GM12872 (cell line): ENCODE data around the gene SOAT1.

Experiments used
- TF ChIP-seq, protein P1 (sequence below): IDR thresholded peaks from 3 replicates; pipeline ENCODE4 v1.5.1; 2011; ENCODE audit warnings: low read depth, mild to moderate bottlenecking, low read length, moderate library complexity; ENCODE audit not compliant: insufficient read depth

Gene SOAT1

DNA sequence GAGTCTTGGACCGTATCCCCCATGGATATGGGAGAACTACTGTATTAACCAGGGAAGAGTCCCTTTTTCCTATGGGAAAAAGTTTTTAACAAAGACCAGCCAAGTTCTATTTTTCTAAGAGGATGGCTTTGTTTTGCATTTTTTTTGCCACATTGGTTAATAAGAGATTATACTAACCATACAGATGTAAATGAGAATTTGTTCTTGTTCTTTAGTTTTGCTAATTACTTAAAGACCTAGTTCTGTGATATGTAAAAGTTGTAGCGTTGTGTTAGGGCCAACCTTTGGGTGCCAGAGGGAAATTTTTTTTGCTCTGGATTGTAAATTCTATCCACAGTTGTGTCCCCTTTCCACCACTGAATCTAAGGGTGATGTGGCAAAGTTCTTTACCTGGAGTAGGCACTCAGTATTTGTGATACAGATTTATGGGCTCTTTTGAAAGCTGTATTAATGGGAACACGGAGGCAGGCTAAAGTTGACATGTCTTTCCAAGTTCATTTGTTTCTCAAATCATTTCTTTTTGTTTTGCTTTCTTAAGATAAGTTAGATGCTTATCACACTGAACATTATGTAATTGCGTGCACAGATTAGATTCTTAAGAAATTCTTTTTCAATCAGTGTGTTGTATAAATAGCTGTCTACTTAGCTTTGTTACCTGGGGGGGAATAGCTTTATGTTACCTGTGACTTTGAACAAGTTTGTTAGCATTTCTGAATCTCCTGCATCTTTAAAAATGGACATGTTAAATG, 2.9 kb downstream of the SOAT1 start:
- TF ChIP-seq, protein P1, sequence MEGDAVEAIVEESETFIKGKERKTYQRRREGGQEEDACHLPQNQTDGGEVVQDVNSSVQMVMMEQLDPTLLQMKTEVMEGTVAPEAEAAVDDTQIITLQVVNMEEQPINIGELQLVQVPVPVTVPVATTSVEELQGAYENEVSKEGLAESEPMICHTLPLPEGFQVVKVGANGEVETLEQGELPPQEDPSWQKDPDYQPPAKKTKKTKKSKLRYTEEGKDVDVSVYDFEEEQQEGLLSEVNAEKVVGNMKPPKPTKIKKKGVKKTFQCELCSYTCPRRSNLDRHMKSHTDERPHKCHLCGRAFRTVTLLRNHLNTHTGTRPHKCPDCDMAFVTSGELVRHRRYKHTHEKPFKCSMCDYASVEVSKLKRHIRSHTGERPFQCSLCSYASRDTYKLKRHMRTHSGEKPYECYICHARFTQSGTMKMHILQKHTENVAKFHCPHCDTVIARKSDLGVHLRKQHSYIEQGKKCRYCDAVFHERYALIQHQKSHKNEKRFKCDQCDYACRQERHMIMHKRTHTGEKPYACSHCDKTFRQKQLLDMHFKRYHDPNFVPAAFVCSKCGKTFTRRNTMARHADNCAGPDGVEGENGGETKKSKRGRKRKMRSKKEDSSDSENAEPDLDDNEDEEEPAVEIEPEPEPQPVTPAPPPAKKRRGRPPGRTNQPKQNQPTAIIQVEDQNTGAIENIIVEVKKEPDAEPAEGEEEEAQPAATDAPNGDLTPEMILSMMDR: no peak

DNA sequence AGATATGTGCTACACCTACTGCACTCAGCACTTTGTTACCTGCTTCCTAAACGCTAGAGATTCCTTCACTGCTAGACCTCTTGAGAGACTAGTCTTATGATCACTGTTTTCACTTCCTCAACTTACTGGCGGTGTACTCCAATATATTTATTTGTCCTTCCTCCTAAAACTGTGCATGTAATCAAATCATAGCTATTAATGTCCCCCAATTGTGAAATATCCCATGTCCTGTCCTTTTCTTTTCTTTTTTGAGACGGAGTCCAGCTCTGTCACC, 3.4 kb downstream of the SOAT1 start:
- TF ChIP-seq, protein P1: no peak

DNA sequence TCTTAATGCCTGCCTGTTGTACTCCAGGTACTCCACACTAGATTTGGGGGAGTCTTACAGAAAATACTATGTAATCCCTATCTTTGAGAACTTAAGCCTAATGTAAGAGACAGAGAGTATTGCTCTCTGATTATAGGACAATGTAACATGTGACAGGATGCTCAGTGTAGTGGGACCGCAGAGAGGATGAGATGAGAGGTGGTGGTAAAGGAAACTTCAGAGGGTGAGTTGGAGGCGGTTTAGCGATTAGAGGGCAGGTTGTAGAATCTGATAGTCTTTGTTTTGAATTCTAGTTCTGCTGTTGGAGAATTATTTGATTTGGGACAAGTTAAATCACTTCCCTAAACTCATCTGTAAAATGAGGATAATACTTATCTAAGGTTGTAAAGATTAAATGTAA, 5.4 kb downstream of the SOAT1 start:
- TF ChIP-seq, protein P1: no peak

- TF ChIP-seq, protein P1: no peak
These were observed 6.5 kb downstream of the SOAT1 start for GRCh38 chr1:179300112-179300511.

DNA sequence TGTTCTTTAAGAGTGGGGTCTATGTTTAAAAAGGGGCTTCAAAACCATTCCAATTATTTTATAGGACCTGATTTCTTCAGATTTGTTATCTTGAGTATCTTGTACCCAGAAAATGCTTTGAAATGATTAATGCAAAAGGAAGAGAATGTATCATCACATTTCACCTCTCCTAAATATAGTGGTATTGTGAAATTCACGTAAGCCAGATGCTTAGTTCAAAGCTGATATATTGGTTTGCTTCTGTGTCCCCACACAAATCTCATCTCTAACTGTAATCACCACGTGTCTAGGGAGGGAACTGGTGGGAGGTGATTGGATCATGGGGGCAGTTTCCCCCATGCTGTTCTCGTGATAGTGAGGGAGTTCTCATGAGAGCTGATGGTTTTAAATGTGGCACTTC, 8.5 kb downstream of the SOAT1 start:
- TF ChIP-seq, protein P1: no peak

- TF ChIP-seq, protein P1: no peak
These were observed 9.7 kb downstream of the SOAT1 start for GRCh38 chr1:179303200-179303785.

DNA sequence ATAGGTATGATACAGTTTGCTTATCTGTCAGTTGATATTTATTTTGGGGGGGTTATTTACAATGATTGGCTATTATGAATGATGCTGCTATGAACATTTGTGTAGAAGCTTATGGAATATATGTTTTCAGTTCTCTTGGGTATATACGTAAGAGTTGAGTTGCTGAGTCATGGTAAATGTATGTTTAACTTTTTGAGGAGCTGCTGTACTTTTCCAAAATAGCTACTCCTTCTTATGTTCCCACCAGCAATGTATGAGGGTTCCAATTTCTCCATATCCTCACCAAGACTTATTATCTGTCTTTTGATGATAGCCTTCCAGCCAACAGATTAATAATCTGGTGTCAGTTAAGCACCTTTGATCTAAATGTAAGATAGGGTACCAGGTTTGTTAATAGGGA, 11.9 kb downstream of the SOAT1 start:
- TF ChIP-seq, protein P1: no peak

DNA sequence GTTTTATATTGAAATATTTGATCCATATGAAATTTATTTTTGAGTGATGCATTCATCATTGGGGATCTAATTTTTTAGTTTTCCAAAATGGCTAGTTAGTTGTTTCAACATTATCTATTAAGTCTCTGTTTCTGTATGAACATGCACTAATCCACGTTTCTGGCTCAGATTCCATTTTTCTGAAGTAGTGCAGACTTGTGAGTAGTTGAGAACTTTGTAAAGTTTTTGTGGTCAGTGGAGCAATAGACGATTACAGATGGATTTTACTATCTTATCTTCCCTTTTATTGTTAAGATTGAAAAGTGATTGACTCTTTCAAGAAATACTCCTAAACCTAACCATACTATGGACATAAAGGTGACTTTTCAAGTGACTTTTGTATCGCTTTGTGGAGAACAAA, 16.7 kb downstream of the SOAT1 start:
- TF ChIP-seq, protein P1: no peak
